ENCODE measurements around the gene NPY1R.

- TF ChIP-seq CTCF (IDR thresholded peaks at IDR 0.05), result no peak
- TF ChIP-seq EP300 (IDR thresholded peaks at IDR 0.05), result no peak
- TF ChIP-seq POLR2A (IDR thresholded peaks at IDR 0.05), result no peak
These were observed 20.7 kb upstream of the NPY1R start for GRCh38 chr4:163353054-163353453.

Data from ovary (tissue), 3 donors.